ENCODE results near the gene TEKT2.

The TEKT2 gene

DNA sequence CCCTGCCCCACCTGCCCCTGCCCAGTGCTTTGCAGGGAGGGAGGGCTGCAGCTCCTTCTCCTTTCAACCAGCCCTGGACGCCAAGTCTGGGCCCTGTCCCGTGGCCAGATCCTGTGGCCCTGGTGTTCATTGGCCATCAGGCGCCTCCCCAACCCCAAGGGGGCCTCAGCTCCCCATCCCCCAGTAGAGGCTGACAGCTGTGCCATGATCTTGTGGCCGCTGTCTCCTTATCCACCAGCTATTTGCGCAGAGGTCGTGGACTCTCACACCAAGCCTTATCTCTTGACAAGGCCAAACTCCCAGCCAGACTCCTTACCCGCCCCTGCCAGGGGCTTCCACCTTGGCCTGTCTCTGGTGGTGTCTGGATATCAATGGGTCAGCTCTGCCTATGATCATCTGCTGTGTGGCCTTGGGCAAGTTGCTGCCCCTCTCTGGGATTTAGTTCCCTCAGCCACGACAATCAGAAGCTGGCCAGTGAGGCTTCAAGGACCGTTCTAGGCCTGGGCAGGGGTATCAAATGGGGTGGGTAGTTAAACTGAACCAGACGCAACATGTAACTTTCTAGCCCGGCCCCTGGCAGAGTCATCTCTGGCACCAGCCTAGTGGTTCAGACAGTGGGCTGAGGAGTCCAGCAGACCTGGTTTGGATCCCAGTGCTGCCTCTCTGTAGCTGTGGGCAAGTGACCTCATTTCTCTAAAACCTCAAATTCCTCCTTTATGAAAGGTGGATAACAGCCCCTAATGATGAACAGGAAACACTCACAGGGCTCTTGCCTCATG is 44.4 kb downstream of the TEKT2 start:
- DNase-seq (ENCODE audit: low read depth in 2 of 3, low spot score in 2 of 3): no peak

DNA sequence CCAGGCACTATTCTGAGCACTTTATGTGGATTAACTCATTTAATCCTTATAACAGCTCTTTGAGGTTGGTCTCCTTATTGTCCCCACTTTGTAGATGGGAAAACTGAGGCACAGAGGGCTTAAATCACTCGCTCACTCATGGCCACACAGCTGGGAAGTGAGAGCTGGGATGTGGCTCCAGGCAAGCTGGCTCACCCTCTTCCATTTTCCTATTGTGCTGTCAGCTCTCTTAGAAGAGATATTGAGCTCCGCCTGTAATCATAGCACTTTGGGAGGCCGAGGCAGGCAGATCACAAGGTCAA is 45.0 kb downstream of the TEKT2 start:
- DNase-seq (ENCODE audit: low read depth in 2 of 3, low spot score in 2 of 3): no peak

DNA sequence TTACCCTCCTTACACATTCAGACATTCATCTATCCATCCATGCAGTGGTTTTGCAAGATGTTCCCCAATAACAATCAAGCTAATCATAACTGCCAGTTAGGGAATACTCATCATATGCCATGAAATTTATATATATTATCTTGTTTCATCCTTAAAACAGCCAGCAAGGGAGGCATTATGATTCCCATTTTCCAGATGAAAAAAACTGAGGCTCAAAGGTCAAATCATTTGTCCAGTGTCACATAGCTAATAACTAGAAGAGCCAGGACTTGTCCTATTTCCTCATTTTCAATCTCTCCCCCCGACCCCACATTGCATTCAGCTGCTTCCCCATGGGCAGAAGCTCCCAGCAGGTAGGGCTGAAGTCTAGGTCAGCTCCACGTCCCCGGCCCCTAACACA is 48.1 kb downstream of the TEKT2 start:
- DNase-seq (ENCODE audit: low read depth in 2 of 3, low spot score in 2 of 3): no peak

DNA sequence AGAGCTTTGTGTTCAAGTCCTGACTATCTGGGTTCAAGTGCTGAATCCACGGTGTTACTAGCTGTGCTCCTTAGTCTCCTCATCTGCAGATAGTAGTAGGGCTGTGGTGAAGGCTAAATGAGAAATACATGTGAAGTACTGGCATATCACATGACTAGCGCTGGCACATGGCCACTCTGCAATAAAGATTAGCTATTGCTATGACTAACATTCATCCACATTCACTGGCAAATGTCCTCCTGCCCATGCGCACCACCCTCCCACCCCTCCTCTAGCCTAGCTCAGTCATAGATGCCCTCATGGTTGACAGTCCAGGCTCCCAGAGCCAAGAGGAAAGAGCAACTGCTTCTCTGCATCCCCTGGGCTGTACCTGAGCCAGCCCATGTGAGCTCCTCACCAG is 49.6 kb downstream of the TEKT2 start:
- DNase-seq (ENCODE audit: low read depth in 2 of 3, low spot score in 2 of 3): no peak

DNA sequence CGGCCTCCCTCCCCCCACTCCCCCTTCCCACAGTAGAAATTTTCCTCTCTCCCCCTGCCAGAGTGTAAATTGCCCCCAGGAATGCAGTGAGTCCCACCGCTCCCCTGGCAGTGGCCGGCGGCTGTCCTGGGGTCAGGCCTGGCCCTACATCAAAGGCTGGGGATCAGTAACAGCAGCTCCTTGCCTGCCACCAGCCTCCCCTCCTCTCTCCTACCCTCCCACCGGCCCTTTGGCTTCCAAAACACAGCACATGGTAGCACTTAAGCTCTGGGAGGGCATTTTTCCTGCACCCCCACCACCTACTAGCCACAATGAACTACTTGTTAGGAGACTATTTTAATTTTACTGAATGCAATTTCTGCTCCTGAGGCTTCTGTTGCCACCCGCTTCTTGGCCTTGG is 50.1 kb downstream of the TEKT2 start:
- no peak for DNase-seq (ENCODE audit: low read depth in 2 of 3, low spot score in 2 of 3)

DNA sequence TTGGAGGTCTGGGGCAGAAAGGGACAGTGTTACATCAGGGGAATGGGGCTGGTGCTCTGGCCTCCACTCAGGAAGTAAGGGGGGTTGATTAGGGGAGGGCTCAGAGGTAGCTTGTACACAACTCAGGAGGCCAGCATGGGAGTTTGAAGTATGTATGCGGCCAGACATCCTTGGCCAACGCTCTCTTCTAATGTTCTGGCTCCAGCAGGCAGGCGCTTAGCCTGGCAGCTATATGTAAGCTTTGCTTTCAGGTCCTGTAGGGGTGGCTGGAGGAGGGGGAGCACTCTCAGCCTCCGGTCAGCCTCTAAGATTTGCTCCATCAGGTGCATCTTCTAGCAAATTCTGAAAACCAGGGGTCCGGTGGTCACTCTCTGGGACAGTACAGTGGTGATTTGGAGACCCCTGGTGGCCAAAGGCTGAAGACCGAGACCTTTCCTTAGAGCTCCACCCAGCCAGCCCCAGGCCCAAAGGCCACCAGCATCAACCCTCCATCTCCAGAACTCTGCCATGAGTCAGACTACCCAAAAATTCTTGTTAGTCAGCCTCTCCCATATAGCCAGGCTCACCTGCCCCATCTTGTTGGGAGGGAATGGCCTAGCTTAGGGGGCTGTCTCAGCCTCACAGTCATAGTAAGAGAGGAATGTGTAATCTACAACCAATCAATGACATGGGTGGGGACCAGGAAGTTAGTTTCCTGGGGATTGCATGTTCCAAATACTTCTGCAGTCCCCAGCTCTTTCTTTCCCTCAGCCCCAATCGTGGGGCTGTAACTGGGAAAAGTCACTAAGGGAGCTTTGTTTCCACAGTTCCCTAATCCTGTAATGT is 50.8 kb downstream of the TEKT2 start:
- DNase-seq (ENCODE audit: low read depth in 2 of 3, low spot score in 2 of 3): no peak

DNA sequence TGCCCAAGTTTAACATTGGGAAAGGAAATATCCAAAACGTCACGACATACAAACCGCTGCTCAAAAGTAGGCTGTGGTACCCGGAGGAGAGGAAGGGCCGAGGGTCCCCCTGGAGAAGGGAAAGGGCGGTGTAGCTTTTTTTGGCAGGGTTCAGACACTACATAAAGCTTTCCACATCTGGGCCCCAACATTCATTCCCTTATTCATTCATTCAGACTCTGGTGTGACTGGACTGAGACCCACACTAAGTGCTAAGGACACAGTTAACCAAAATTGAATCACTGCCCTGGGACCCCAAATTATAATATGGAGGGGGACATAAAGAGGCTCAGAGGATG is 51.4 kb downstream of the TEKT2 start:
- DNase-seq (ENCODE audit: low read depth in 2 of 3, low spot score in 2 of 3): no peak

DNA sequence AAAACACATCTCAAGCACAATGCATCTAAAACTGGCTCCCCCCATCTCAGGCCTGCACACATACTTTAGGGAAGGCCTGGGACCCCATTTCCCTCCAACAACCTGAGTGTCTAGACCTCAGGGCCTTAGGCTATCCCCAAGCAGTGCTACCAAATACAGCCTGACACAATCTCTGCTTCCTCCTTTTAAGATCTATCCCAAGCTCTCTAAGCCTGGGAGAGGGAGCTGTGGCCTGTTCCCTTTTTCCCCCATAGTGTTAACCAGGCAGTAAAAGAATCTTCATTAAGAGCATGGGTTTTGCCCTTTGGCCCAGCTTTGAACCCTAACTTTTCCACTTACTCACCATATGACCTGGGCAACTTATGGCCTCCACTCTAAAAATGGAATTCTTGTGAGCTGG is 51.9 kb downstream of the TEKT2 start:
- DNase-seq (ENCODE audit: low read depth in 2 of 3, low spot score in 2 of 3): no peak

DNA sequence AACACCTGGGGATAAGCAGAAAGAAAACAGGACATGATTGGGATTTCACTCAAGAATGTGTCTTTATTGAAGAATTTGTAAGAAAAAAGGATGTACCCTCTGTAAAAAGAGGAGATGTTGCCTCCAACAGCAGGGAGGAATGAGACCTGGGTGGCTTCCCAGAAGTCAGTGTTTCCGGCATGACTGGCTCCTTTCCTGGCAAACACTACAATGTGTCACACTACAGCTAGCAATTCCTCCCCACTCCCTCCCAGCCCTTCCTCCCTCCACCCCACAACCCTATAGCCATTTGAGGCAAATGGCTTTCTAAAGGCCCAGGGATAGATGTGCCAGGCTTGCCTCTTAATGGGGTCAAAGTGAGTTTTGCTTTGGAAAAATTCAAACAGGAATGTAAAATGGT is 52.6 kb downstream of the TEKT2 start:
- no peak for DNase-seq (ENCODE audit: low read depth in 2 of 3, low spot score in 2 of 3)

DNA sequence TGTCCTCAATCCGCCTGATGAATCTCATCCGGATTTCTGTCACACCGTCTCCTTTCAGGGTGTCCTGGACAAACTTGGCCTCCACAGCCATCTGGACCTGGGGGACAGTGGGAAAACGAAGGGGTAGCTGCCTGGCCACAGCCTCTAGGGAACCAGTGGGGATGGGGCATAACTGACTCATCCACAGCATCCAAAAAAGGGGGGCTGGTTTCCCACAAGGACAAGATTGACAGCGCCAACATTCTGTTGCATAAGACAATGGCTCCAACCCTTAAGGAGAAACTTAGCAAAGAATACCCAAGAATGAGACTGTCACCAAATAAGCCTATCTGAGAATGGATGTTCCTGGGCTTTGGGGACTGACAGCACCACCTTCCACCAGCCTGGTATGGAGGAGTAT is 53.3 kb downstream of the TEKT2 start:
- DNase-seq (ENCODE audit: low read depth in 2 of 3, low spot score in 2 of 3): no peak

DNA sequence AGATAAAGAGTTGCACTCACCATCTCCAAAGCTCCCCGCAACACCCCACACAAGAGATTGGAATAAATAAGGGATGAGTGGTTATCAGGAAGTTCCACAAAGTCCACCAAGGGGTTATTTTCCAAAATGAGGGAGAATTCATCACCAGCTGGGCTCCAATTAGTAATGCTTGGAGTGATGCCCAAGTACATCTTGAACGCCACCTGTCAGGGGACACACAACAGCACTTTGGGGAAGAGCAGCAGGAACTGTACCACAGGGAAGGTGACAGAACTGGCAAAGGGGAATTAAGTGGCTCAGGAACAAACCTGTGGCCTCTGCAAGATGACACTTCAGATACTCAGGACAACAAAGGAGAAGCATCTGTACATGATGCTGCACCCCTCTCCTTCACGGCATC is 53.9 kb downstream of the TEKT2 start:
- no peak for DNase-seq (ENCODE audit: low read depth in 2 of 3, low spot score in 2 of 3)
